HAP-1 (cell line): ENCODE measurements around the gene ZNRF2.
"Not testable (repeated sequence)": the region's sequence is repeated elsewhere in the genome, so short reads cannot be mapped to it uniquely, and the experiment has no call there.

Experiments used
- DNase-seq, 2 experiments: peaks; one replicate each; pipeline ENCODE4 v3.0.0-alpha.2; 2016 to 2020; ENCODE audit warnings: low spot score in 2 of 2
- H3K27me3 ChIP-seq: fragments of 250-450 bp; sonication (Bioruptor Pico); 2 replicates; pipeline ENCODE4 v1.5.1; 2020; ENCODE audit warnings: low read depth, mild to moderate bottlenecking, moderate library complexity
- H3K36me3 ChIP-seq: fragments of 250-450 bp; sonication (Bioruptor Pico); replicated peaks from 2 replicates; pipeline ENCODE4 v1.5.1; 2020; ENCODE audit warnings: mild to moderate bottlenecking
- H3K4me1 ChIP-seq: fragments of 250-450 bp; sonication (Bioruptor Pico); 2 replicates; pipeline ENCODE4 v1.5.1; 2020; ENCODE audit warnings: mild to moderate bottlenecking
- H3K4me3 ChIP-seq: fragments of 250-450 bp; sonication (Bioruptor Pico); 2 replicates; pipeline ENCODE4 v1.5.1; 2020; ENCODE audit warnings: mild to moderate bottlenecking, moderate library complexity
- H3K9me3 ChIP-seq: fragments of 250-450 bp; sonication (Bioruptor Pico); 2 replicates; pipeline ENCODE4 v1.5.1; 2020; ENCODE audit warnings: mild to moderate bottlenecking, moderate library complexity
- in situ Hi-C: fragments of 300-500 bp; cut with MboI; formaldehyde crosslinking; loops from 3 replicates; pipeline ENCODE4 v1.14.3; 2020; ENCODE audit warnings: low sequenced_read_pairs, inconsistent platforms, mixed read lengths

Gene ZNRF2

GRCh38 chr7:30286749-30287148, 2.4 kb downstream of the ZNRF2 start:
- Histone ChIP-seq H3K4me1 (peaks cover 26% of the 10 kb centered on the region), H3K36me3 (no peaks in the 10 kb centered on the region), H3K4me3 (peak overlapping the region; percentile 75), H3K27me3 (no peaks in the 10 kb centered on the region), H3K9me3 (no peaks in the 10 kb centered on the region)
- in situ Hi-C loops: no loop called here
- no peak for DNase-seq

GRCh38 chr7:30287625-30288024, 3.2 kb downstream of the ZNRF2 start:
- Histone ChIP-seq H3K4me1 (peaks cover 34% of the 10 kb centered on the region), H3K4me3 (peak overlapping the region; percentile 75)
- H3K36me3 ChIP-seq, H3K27me3 ChIP-seq, DNase-seq, in situ Hi-C loops, H3K9me3 ChIP-seq: not testable (repeated sequence)

- in situ Hi-C loops, H3K36me3 ChIP-seq, H3K9me3 ChIP-seq, H3K4me3 ChIP-seq, H3K27me3 ChIP-seq, DNase-seq: not testable (repeated sequence)
- peaks cover 36% of the 10 kb centered on the region for H3K4me1 ChIP-seq
Observed at GRCh38 chr7:30289634-30290033, 5.2 kb downstream of the ZNRF2 start.

- in situ Hi-C loops, H3K27me3 ChIP-seq, H3K36me3 ChIP-seq, H3K4me3 ChIP-seq, H3K9me3 ChIP-seq, DNase-seq: not testable (repeated sequence)
- H3K4me1 ChIP-seq: peaks cover 43% of the 10 kb centered on the region
Observed at GRCh38 chr7:30290317-30290716, 5.9 kb downstream of the ZNRF2 start.

GRCh38 chr7:30292416-30293038, 8.1 kb downstream of the ZNRF2 start:
- in situ Hi-C loops: not testable (repeated sequence)
- H3K4me1 ChIP-seq: peaks cover 50% of the 10 kb centered on the region

GRCh38 chr7:30296304-30296703, 11.9 kb downstream of the ZNRF2 start:
- H3K4me3 ChIP-seq, in situ Hi-C loops, H3K36me3 ChIP-seq, H3K9me3 ChIP-seq, H3K27me3 ChIP-seq, DNase-seq: not testable (repeated sequence)
- H3K4me1 ChIP-seq: peaks cover 45% of the 10 kb centered on the region

More at GRCh38 chr7:30292416-30293038, 8.1 kb downstream of the ZNRF2 start:
- DNase-seq: peak in 1 of 2 experiments; percentile 21
- H3K9me3 ChIP-seq, H3K36me3 ChIP-seq, H3K4me3 ChIP-seq, H3K27me3 ChIP-seq: not testable (repeated sequence)

- H3K27me3 ChIP-seq, H3K9me3 ChIP-seq, in situ Hi-C loops, DNase-seq, H3K36me3 ChIP-seq, H3K4me3 ChIP-seq: not testable (repeated sequence)
- peaks cover 38% of the 10 kb centered on the region for H3K4me1 ChIP-seq
Observed at GRCh38 chr7:30297499-30297898, 13.1 kb downstream of the ZNRF2 start.

- H3K27me3 ChIP-seq, H3K9me3 ChIP-seq, in situ Hi-C loops, H3K4me3 ChIP-seq, DNase-seq, H3K36me3 ChIP-seq: not testable (repeated sequence)
- peaks cover 33% of the 10 kb centered on the region for H3K4me1 ChIP-seq
Observed at GRCh38 chr7:30298409-30298808, 14.0 kb downstream of the ZNRF2 start.

- H3K4me3 ChIP-seq: no peak overlapping the region
- DNase-seq: no peak
- H3K4me1 ChIP-seq: peaks cover 44% of the 10 kb centered on the region
- no peaks in the 10 kb centered on the region for H3K9me3 ChIP-seq
- in situ Hi-C loops: no loop called here
- 0 out of 2 replicates have a peak, but pooled peaks cover 3% of the 10 kb centered on the region for H3K36me3 ChIP-seq
- H3K27me3 ChIP-seq: no peaks in the 10 kb centered on the region
Observed at GRCh38 chr7:30301751-30302150, 17.4 kb downstream of the ZNRF2 start.

- Histone ChIP-seq H3K27me3 (no peaks in the 10 kb centered on the region), H3K4me3 (no peak overlapping the region), H3K9me3 (no peaks in the 10 kb centered on the region), H3K4me1 (peaks cover 50% of the 10 kb centered on the region), H3K36me3 (0 out of 2 replicates have a peak, but pooled peaks cover 3% of the 10 kb centered on the region)
- in situ Hi-C loops: no loop called here
- DNase-seq: no peak
Observed at GRCh38 chr7:30302656-30303311, 18.4 kb downstream of the ZNRF2 start.

GRCh38 chr7:30303312-30304039, 19.1 kb downstream of the ZNRF2 start:
- no peaks in the 10 kb centered on the region for H3K27me3 ChIP-seq
- 0 out of 2 replicates have a peak, but pooled peaks cover 3% of the 10 kb centered on the region for H3K36me3 ChIP-seq
- H3K4me1 ChIP-seq: peaks cover 57% of the 10 kb centered on the region
- H3K9me3 ChIP-seq: no peaks in the 10 kb centered on the region
- H3K4me3 ChIP-seq: no peak overlapping the region
- in situ Hi-C loops: no loop called here
- DNase-seq: no peak

GRCh38 chr7:30304177-30304884, 19.9 kb downstream of the ZNRF2 start:
- Histone ChIP-seq H3K36me3 (0 out of 2 replicates have a peak, but pooled peaks cover 3% of the 10 kb centered on the region), H3K27me3 (no peaks in the 10 kb centered on the region), H3K9me3 (no peaks in the 10 kb centered on the region), H3K4me1 (peaks cover 64% of the 10 kb centered on the region), H3K4me3 (no peak overlapping the region)
- in situ Hi-C loops: no loop called here
- no peak for DNase-seq

- Histone ChIP-seq H3K4me3 (no peak overlapping the region), H3K36me3 (no peaks in the 10 kb centered on the region), H3K9me3 (no peaks in the 10 kb centered on the region), H3K4me1 (peaks cover 56% of the 10 kb centered on the region), H3K27me3 (no peaks in the 10 kb centered on the region)
- in situ Hi-C loops: no loop called here
- no peak for DNase-seq
Observed at GRCh38 chr7:30306976-30307375, 22.6 kb downstream of the ZNRF2 start.
